ENCODE measurements around the gene CDK6.

DNA sequence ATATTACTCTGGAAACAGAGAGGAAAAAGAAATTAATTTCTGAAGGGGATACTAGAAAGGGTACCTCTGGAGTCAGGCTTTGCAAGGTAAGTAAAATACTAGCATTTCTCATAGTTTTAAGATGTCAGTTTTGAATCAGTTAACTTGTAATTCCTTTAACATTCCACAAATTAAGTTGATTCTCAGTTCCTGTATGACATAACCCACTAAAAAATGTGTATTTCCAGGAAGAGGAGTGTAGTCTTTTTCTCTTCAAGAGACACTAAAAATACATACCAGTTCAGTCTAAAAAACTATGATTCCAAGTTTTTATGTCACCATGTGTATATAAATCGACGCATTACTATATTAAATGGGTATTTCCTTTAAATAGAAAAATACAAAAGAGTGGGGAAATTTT, 113.2 kb downstream of the CDK6 start:
- TF ChIP-seq, protein P1, sequence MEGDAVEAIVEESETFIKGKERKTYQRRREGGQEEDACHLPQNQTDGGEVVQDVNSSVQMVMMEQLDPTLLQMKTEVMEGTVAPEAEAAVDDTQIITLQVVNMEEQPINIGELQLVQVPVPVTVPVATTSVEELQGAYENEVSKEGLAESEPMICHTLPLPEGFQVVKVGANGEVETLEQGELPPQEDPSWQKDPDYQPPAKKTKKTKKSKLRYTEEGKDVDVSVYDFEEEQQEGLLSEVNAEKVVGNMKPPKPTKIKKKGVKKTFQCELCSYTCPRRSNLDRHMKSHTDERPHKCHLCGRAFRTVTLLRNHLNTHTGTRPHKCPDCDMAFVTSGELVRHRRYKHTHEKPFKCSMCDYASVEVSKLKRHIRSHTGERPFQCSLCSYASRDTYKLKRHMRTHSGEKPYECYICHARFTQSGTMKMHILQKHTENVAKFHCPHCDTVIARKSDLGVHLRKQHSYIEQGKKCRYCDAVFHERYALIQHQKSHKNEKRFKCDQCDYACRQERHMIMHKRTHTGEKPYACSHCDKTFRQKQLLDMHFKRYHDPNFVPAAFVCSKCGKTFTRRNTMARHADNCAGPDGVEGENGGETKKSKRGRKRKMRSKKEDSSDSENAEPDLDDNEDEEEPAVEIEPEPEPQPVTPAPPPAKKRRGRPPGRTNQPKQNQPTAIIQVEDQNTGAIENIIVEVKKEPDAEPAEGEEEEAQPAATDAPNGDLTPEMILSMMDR (conservative IDR thresholded peaks at IDR 0.05; ENCODE audit: low read depth, low read length), result no peak
- TF ChIP-seq EZH2 (IDR thresholded peaks at IDR 0.05; ENCODE audit: borderline replicate concordance, low read depth, low read length, poor library complexity, severe bottlenecking), result no peak

All from A673 (cell line).